ENCODE data around the gene CNBD2.
"Not testable (repeated sequence)": the region's sequence is repeated elsewhere in the genome, so short reads cannot be mapped to it uniquely, and the experiment has no call there.

CNBD2 gene

DNA sequence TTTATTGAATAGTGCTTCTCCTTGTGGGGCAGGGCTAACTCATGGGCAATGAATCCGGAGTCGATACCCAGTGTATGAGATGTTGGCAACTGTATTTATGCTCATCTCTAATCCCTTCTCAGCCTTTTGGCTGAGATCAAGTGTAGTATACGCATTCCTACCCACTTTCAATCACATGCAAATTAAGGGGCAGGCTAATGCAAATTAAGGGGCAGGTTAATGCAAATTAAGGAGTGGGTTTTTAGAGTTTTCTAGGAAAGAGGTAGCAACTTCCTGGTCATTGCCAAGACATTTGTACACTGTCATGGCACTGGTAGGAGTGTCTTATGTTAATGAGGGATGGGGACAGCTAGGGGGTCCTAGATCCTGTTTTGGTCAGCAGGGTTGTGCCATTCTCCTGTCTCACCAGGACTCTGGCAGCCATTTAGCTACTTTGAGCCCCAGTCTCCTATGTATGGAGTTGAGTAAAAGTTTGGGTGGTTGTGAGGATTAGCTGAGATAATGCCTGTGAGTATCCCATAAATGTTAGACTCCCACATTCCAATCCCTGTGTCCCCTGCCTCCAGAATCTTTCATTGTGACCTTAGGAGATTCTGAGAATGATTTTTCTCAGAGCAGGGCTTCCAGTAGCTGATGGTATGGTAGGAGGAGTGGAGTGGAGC lies at the start of gene CNBD2:
Gene CNBD2, plus strand, starts transcription at position 612 of the 662 bp plus-strand sequence. CDS start 173 bp downstream, outside the sequence.
- Mint-ChIP-seq H3K36me3 (ENCODE audit: low read depth) (no peaks in the 10 kb centered on the region), H3K4me3 (no peak within 1 kb of the TSS), H3K4me1 (ENCODE audit: low read depth) (no peaks in the 10 kb centered on the region), H3K27me3 (peaks cover 4% of the 10 kb centered on the region), H3K27ac (no peak within 1 kb of the TSS), H3K9me3 (no peaks in the 10 kb centered on the region)

DNA sequence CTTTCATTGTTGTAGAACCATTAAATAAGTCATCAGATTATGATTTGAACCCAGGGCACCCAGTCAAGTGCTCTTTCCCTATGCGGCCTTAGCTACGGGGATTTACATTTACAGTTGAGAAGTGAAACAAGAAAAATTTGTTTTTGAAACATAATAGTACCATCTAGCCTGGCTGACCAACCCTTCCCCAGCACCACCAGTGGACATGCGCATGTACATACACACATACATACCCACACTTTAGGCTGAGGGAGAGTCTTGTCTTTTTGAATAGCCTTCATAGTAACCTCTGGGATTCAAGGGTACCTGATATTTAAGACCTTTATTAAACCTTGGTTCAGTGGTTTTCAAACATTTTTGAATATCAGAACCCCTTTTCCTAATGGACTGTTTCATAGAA lies 47.9 kb upstream of the CNBD2 start:
- Mint-ChIP-seq H3K4me1 (ENCODE audit: low read depth) (no peaks in the 10 kb centered on the region), H3K36me3 (ENCODE audit: low read depth) (peaks cover 43% of the 10 kb centered on the region), H3K9me3 (no peaks in the 10 kb centered on the region), H3K27me3 (no peaks in the 10 kb centered on the region), H3K27ac (no peak overlapping the region), H3K4me3 (no peak overlapping the region)

DNA sequence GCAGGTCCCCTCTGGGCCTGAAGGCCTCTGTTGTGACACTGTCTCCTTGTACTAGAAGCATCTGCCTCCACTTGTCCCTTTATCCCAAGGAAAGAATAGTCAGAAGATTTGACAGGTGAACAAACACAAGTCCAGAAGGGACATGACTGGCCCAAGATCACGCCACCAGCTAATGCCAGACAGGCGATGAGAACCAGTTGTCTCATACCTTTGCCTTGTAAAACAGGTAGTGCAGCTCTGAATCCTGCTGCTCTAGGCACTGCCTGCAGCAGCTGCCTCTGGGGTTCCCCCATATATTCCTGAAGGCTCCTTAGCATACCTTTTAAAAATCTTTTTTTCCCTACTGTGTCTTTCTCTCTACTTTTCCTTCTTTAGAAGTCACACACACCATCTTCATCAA lies 39.1 kb upstream of the CNBD2 start:
- Mint-ChIP-seq H3K27ac (no peak overlapping the region), H3K36me3 (ENCODE audit: low read depth) (peaks cover 55% of the 10 kb centered on the region), H3K27me3 (no peaks in the 10 kb centered on the region), H3K9me3 (no peaks in the 10 kb centered on the region), H3K4me3 (no peak overlapping the region), H3K4me1 (ENCODE audit: low read depth) (no peaks in the 10 kb centered on the region)

DNA sequence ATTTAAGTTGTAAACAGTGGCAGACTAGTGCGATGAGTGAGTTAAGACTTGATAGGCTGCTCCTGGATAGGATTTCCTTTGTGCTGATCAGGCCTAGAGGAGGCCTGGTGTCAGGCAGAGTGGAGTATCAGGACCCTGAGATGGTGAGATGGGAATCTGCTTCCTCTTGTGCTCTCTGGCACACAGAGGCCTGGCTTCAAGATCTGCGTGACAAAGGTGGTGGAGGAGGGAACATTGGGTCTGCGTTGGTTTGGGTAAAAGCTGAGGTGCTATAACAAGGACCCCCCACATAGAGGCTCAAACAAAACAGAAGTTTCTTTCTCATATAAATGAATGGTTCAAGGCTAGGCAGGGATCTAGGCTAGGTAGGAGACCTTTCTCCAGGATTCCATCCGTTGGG lies 34.3 kb upstream of the CNBD2 start:
- Mint-ChIP-seq H3K9me3 (no peaks in the 10 kb centered on the region), H3K27ac (no peak overlapping the region), H3K4me1 (ENCODE audit: low read depth) (no peaks in the 10 kb centered on the region), H3K4me3 (no peak overlapping the region), H3K27me3 (no peaks in the 10 kb centered on the region), H3K36me3 (ENCODE audit: low read depth) (peaks cover 46% of the 10 kb centered on the region)

DNA sequence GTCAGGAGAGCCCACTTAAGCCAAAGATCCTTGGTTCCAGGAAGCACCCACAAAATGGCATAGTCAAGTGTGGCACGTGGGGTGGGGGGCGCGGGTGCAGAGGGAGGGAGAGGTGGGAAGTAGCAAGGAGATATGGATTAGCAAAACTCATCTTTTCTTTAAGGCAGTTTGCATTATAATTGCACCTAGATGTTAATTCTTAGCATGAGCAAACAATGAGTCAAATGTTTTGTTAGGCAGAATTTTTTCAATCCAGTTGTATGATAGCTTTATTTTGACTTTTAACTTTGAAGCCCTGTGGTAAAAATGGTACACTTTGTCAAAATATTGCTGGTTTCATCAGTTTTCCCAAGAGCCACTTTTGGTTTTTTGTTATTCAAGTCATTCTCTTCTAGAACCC lies 29.1 kb upstream of the CNBD2 start:
- H3K4me3 Mint-ChIP-seq = no peak overlapping the region
- no peaks in the 10 kb centered on the region for H3K27me3 Mint-ChIP-seq
- H3K4me1 Mint-ChIP-seq (ENCODE audit: low read depth) = no peaks in the 10 kb centered on the region
- no peaks in the 10 kb centered on the region for H3K9me3 Mint-ChIP-seq
- peaks cover 39% of the 10 kb centered on the region for H3K36me3 Mint-ChIP-seq (ENCODE audit: low read depth)
- H3K27ac Mint-ChIP-seq = no peak overlapping the region

DNA sequence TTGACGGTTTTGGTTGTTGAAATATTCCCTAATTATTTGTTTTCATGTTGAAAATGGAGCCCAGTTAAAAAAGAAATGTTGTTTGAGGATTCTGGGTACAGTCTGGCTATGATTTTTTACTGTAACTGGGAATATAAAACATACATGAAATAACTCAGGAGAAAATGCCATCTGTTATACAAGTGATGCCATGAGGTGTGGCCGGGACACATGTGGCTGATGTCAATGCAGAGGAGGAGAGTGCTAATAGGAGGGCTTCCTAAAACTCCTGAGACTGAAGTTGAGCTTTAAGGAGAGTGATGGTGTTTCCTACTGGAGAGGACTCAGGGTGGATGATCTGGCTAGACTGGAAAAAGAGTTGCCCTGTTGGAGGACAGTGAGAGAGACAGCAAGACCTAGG lies 26.8 kb upstream of the CNBD2 start:
- H3K36me3 Mint-ChIP-seq (ENCODE audit: low read depth) = peaks cover 42% of the 10 kb centered on the region

DNA sequence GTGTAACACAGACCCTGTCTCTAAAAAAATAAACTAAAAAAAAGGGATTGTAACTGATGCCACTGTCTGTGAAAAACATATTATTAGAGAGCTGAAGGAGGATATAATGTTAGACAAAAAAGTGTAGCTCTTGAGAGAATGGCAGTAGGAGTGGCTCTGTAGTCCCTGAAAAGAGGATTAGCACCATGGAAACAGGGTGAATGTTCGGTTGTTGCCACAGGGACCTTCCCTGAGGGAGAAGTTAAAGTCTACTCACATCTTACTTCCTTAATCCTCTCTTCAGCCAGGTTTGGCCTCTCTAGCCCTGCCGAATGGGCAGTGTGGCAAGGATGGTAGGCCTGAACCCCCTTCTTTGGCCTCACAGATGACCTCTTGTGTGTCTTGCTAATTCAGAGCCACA lies 26.1 kb upstream of the CNBD2 start:
- no peak overlapping the region for H3K27ac Mint-ChIP-seq
- H3K4me3 Mint-ChIP-seq = no peak overlapping the region
- H3K27me3 Mint-ChIP-seq = no peaks in the 10 kb centered on the region
- no peaks in the 10 kb centered on the region for H3K9me3 Mint-ChIP-seq
- peaks cover 44% of the 10 kb centered on the region for H3K36me3 Mint-ChIP-seq (ENCODE audit: low read depth)
- H3K4me1 Mint-ChIP-seq (ENCODE audit: low read depth) = no peaks in the 10 kb centered on the region

More for the DNA sequence above, 26.8 kb upstream of the CNBD2 start:
- no peak overlapping the region for H3K27ac Mint-ChIP-seq
- H3K4me1 Mint-ChIP-seq (ENCODE audit: low read depth) = no peaks in the 10 kb centered on the region
- H3K9me3 Mint-ChIP-seq = no peaks in the 10 kb centered on the region
- no peak overlapping the region for H3K4me3 Mint-ChIP-seq
- H3K27me3 Mint-ChIP-seq = no peaks in the 10 kb centered on the region

DNA sequence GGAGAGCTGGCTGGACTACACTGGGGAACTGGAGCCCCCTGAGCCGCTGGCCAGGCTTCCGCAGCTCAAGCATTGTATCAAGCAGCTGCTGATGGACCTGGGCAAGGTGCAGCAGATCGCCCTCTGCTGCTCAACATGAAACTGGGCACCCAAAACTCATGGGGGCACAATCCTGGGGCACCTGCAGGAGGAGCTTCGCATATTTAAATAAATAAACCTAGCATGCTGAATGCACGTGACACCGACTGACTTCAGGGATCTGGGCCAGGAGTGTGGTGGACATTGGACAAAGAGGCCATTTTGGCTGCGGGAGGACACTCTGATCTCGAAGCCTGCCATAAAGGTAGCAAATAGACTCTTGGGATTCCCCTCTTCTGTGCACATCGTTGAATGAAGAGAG lies 20.9 kb upstream of the CNBD2 start:
- Mint-ChIP-seq H3K27me3 (no peaks in the 10 kb centered on the region), H3K27ac (no peak overlapping the region), H3K36me3 (ENCODE audit: low read depth) (peaks cover 34% of the 10 kb centered on the region), H3K9me3 (no peaks in the 10 kb centered on the region), H3K4me3 (no peak overlapping the region), H3K4me1 (ENCODE audit: low read depth) (peaks cover 5% of the 10 kb centered on the region)

DNA sequence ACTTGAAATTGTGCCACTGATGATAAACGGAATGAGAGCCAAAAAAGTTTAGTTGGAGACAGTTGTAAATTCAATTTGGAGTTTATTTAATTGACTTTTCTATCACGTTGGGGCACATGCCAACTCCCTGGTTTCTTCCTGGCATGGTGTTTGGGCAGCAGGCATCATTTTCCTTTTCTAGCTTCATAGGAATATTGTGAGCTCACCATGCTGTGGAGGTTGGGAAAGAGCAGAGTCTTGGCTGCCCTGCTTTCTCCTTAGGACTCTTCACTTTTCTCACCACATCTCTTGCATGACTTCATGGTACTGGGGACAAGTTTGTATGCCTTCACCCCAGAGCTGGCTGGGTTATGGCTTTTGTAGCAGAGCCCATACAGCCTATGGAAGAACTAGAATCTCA lies 20.5 kb upstream of the CNBD2 start:
- Mint-ChIP-seq H3K27ac (no peak overlapping the region), H3K9me3 (no peaks in the 10 kb centered on the region), H3K27me3 (no peaks in the 10 kb centered on the region), H3K36me3 (ENCODE audit: low read depth) (peaks cover 34% of the 10 kb centered on the region), H3K4me3 (no peak overlapping the region), H3K4me1 (ENCODE audit: low read depth) (peaks cover 9% of the 10 kb centered on the region)

DNA sequence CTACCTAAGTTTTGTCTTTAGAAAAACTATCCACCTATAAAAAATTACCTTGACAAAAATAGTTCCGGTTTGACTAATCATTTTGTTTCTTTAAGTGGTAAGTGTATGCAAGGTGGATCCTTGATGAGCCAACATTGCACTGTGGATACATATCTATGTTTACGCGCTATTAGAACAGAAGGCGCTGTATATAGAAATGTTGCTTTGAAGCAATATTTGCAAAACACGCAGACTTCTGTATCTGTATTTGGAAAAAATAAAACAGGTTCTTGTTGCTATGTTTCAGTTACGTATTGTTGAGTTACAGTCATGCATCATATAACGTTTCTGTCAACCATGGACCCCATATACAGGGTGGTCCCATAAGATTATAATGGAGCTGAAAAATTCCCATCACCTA lies 18.3 kb upstream of the CNBD2 start:
- Mint-ChIP-seq H3K27ac (no peak overlapping the region), H3K4me1 (ENCODE audit: low read depth) (peaks cover 10% of the 10 kb centered on the region), H3K27me3 (no peaks in the 10 kb centered on the region), H3K9me3 (no peaks in the 10 kb centered on the region), H3K4me3 (no peak overlapping the region), H3K36me3 (ENCODE audit: low read depth) (peaks cover 26% of the 10 kb centered on the region)

DNA sequence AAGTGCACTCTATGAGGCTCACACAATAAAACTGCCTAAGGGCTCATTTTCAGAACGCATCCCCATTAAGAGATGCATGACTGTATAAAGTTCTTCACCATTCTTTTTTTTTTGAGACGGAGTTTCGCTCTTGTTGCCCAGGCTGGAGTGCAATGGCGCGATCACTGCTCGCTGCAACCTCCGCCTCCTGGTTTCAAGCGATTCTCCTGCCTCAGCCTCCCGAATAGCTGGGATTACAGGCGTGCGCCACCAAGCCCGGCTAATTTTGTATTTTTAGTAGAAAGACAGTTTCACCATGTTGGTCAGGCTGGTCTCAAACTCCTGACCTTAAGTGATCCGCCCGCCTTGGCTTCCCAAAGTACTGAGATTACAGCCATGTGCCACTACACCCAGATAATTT lies 16.3 kb upstream of the CNBD2 start:
- Mint-ChIP-seq H3K27ac (peak overlapping the region; percentile 99), H3K4me1 (ENCODE audit: low read depth) (peaks cover 16% of the 10 kb centered on the region), H3K4me3 (peak overlapping the region; percentile 99), H3K36me3 (ENCODE audit: low read depth) (peaks cover 23% of the 10 kb centered on the region)
- H3K9me3 Mint-ChIP-seq, H3K27me3 Mint-ChIP-seq: not testable (repeated sequence)

DNA sequence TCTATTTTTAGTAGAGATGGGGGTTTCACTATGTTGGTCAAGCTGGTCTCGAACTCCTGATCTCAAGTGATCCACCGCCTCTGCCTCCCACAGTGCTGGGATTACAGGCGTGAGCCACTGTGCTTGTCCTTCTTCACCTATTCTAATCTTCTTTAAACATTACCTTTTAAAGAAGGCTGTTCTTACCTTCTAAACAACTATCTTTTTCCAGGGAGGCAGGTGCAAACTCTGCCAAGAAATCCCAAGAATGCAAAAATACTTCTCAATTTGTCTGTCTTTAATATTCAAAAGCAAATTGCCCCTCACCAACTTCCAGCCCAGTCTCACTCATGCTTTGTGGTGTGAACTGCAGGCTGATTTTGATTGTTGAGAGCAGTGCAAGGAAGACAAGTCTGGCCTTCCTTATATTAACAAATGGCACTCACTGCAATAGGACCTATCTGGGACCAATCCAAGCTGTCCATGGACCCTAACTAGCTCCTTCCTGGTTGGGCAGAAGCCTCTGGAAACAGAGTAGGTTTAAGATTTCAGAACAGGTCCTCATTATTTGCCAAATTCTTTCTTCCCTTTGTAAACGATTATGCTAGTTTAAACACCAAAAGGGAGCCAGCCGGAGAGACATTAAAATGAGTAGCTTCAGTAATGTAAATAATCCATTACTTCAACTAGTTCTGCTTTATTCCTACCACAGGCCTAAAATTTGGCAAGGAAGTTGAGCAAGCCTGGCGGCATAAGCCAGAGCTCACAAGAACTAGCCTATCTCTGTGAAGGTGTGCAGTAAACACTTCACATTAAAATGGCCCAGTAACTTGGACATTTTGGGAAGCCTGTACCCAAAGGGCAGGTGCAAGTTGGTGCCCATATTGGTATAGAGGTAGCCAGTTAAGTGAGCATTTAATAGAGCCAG lies 15.7 kb upstream of the CNBD2 start:
- Mint-ChIP-seq H3K27me3 (no peaks in the 10 kb centered on the region), H3K27ac (peak overlapping the region; percentile 99), H3K4me1 (ENCODE audit: low read depth) (peaks cover 16% of the 10 kb centered on the region), H3K9me3 (no peaks in the 10 kb centered on the region), H3K36me3 (ENCODE audit: low read depth) (peaks cover 16% of the 10 kb centered on the region), H3K4me3 (peak overlapping the region; percentile 99)

DNA sequence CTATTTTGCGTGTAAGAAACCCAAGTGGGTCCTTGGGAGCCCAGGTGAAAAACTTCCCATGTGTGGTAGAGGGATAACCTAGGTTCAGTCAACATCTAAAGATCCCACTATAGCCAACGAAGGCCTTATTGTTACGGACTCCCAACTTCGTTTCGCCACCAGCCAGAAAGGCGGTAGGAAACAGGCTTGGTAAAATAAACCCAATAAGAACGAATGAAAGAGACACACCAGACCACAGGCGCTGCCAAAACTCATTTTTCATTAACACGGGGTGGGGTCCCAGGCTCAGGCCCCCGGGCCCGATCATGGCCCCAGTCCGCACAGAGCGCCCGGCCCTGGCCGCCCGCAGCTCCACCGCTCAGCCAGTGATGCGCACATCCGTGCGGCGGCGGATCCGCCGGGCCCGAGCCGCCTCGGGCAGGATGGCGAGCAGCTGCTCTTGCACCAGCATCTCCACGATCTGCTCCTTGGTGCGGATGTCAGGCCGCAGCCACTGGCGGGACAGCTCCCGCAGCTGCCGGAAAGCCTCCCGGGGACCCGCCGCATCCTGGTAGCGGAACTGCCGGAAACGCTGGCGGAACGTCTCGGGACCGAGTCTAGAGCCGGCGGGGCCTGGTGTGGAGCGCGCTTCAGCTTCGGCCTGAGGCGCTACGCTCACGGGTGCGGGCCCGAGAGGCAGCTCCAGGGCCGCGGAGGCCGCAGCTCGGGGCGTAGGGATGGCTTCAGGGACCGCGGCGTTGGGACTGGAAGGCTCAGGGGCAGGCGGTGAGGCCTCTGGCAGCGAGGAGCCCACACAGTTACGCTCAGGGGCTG lies 14.8 kb upstream of the CNBD2 start:
- no peaks in the 10 kb centered on the region for H3K9me3 Mint-ChIP-seq
- H3K4me3 Mint-ChIP-seq = peak overlapping the region; percentile 99
- H3K4me1 Mint-ChIP-seq (ENCODE audit: low read depth) = peaks cover 16% of the 10 kb centered on the region
- peaks cover 8% of the 10 kb centered on the region for H3K36me3 Mint-ChIP-seq (ENCODE audit: low read depth)
- H3K27ac Mint-ChIP-seq = peak overlapping the region; percentile 99
- H3K27me3 Mint-ChIP-seq = no peaks in the 10 kb centered on the region

DNA sequence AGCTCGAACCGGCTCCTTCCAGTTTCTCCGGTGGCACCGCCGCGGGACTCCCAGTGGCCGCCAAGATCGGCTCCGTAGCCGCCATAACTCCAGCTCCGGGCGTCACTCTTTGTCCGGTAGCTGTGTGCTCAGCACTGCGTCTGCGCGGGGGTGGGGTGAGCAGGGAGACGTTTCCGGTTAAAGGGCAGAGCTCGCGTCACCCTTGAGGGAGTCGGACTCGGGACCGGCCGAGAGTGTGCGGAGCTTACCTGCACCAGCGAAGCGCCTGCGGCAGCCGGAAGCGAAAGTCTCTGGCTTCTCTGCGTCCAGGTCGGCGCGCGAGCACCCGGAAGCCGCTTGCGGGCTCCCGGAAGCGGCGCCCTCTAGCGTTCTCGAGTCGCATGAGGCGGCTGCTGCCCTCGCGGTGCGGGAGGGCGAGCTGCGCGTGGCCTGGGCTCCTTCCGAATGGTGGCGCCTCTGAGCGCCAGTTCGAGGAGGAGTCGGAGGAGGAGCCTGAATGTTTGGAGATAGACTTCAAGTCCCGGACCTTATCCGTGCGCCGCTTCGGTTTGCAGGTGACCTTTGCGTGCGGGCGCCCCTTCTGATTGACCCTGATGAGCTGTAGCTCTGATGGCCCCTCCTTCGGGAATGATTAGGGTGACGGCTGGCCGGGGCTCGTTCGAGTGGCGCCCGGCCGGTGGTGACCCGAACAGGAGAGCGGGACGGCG lies 14.0 kb upstream of the CNBD2 start, which contains the start of gene SCAND1:
Gene SCAND1, minus strand, starts transcription at position 303 of the 707 bp plus-strand sequence. Its CDS starts 218 bp downstream, at position 85.
- Mint-ChIP-seq H3K4me1 (ENCODE audit: low read depth) (peaks cover 16% of the 10 kb centered on the region), H3K9me3 (peaks cover 3% of the 10 kb centered on the region), H3K27me3 (no peaks in the 10 kb centered on the region), H3K4me3 (peak within 1 kb of the TSS; percentile 99), H3K36me3 (ENCODE audit: low read depth) (peaks cover 9% of the 10 kb centered on the region), H3K27ac (peak within 1 kb of the TSS; percentile 99)

Measured in stimulated activated naive CD8-positive, alpha-beta T cell treated with anti-CD3 and anti-CD28 coated beads, Interleukin-15, Interleukin-2, amounts not matched to agents 100 ng/mL and 50 ng/mL, for 24 hours (primary cell).